ENCODE data around the gene SMARCA5. TPM values are rescaled to one million over a fixed set of nuclear protein-coding genes. Genes with fewer than 3 reads are reported as not detected.
A peak's percentile ranks its signal among the peaks of the same experiment; 100 is the strongest.
"Not testable (repeated sequence)": the region's sequence is repeated elsewhere in the genome, so short reads cannot be mapped to it uniquely, and the experiment has no call there.

The SMARCA5 gene
- total RNA-seq, 1 donor from 2014 or later, result 26.7 TPM

- DNase-seq (ENCODE audit: missing footprints), result no peak
- intact Hi-C loops (cut with DNase I), result no loop called here
- no peak for ATAC-seq
These were observed 10.7 kb downstream of the SMARCA5 start for GRCh38 chr4:143524211-143524610.

- intact Hi-C loops (cut with DNase I), result not testable (repeated sequence)
These were observed 14.5 kb downstream of the SMARCA5 start for GRCh38 chr4:143528046-143528445.

GRCh38 chr4:143531380-143531779, 17.9 kb downstream of the SMARCA5 start:
- ATAC-seq, result no peak
- no peak for DNase-seq (ENCODE audit: missing footprints)
- intact Hi-C loops (cut with DNase I), result no loop called here

More at GRCh38 chr4:143528046-143528445, 14.5 kb downstream of the SMARCA5 start:
- not testable (repeated sequence) for ATAC-seq; DNase-seq (ENCODE audit: missing footprints)

- intact Hi-C loops (cut with DNase I), result no loop called here
- no peak for ATAC-seq
These were observed 18.4 kb downstream of the SMARCA5 start for GRCh38 chr4:143531788-143532491.

GRCh38 chr4:143538979-143539669, 25.6 kb downstream of the SMARCA5 start:
- DNase-seq (ENCODE audit: missing footprints) (no peak), ATAC-seq (no peak)
- intact Hi-C loops (cut with DNase I), result no loop called here

More at GRCh38 chr4:143531788-143532491, 18.4 kb downstream of the SMARCA5 start:
- DNase-seq (ENCODE audit: missing footprints), result no peak

- ATAC-seq (no peak), DNase-seq (ENCODE audit: missing footprints) (no peak)
- intact Hi-C loops (cut with DNase I), result no loop called here
These were observed 26.1 kb downstream of the SMARCA5 start for GRCh38 chr4:143539670-143540023.

- ATAC-seq (no peak), DNase-seq (ENCODE audit: missing footprints) (no peak)
- intact Hi-C loops (cut with DNase I), result no loop called here
These were observed 36.4 kb downstream of the SMARCA5 start for GRCh38 chr4:143549928-143550327.

- DNase-seq (ENCODE audit: missing footprints) (no peak), ATAC-seq (no peak)
- intact Hi-C loops (cut with DNase I), result no loop called here
These were observed 41.5 kb downstream of the SMARCA5 start for GRCh38 chr4:143554728-143555597.

- ATAC-seq (no peak), DNase-seq (ENCODE audit: missing footprints) (no peak)
- intact Hi-C loops (cut with DNase I), result no loop called here
These were observed 42.2 kb downstream of the SMARCA5 start for GRCh38 chr4:143555676-143556075.

- ATAC-seq, result no peak
- intact Hi-C loops (cut with DNase I), result no loop called here
- DNase-seq (ENCODE audit: missing footprints), result no peak
These were observed 44.8 kb downstream of the SMARCA5 start for GRCh38 chr4:143558286-143558685.

- ATAC-seq (peak; percentile 91), DNase-seq (ENCODE audit: missing footprints) (peak; percentile 78)
- intact Hi-C loops (cut with DNase I), result no loop called here
These were observed 45.6 kb downstream of the SMARCA5 start for GRCh38 chr4:143558823-143559756.

- DNase-seq (ENCODE audit: missing footprints) (no peak), ATAC-seq (no peak)
- intact Hi-C loops (cut with DNase I), result no loop called here
These were observed 46.2 kb downstream of the SMARCA5 start for GRCh38 chr4:143559757-143560147.

GRCh38 chr4:143564472-143564871, 51.0 kb downstream of the SMARCA5 start:
- DNase-seq (ENCODE audit: missing footprints) (no peak), ATAC-seq (no peak)
- intact Hi-C loops (cut with DNase I), result no loop called here

- DNase-seq (ENCODE audit: missing footprints) (no peak), ATAC-seq (no peak)
- intact Hi-C loops (cut with DNase I), result no loop called here
These were observed 61.8 kb downstream of the SMARCA5 start for GRCh38 chr4:143575331-143575730.

GRCh38 chr4:143581331-143581946, 67.9 kb downstream of the SMARCA5 start:
- ATAC-seq (no peak), DNase-seq (ENCODE audit: missing footprints) (no peak)
- intact Hi-C loops (cut with DNase I), result no loop called here

GRCh38 chr4:143585548-143585947, 72.0 kb downstream of the SMARCA5 start:
- intact Hi-C loops (cut with DNase I), result no loop called here
- DNase-seq (ENCODE audit: missing footprints) (no peak), ATAC-seq (no peak)

GRCh38 chr4:143586080-143586479, 72.6 kb downstream of the SMARCA5 start:
- DNase-seq (ENCODE audit: missing footprints) (no peak), ATAC-seq (no peak)
- intact Hi-C loops (cut with DNase I), result no loop called here

- intact Hi-C loops (cut with DNase I), result no loop called here
- ATAC-seq (no peak), DNase-seq (ENCODE audit: missing footprints) (no peak)
These were observed 74.2 kb downstream of the SMARCA5 start for GRCh38 chr4:143587703-143588102.

All from Right ventricle myocardium inferior (tissue), 1 donor.